HepG2 (cell line): ENCODE results near the gene QSOX2. TPM values are rescaled to one million over a fixed set of nuclear protein-coding genes. Genes with fewer than 3 reads are reported as not detected.

Experiments
- ATAC-seq: fragments of 200-7000 bp; cut with Tn5 transposase; 3 replicates; pipeline ENCODE4 v1.9.1; 2020; ENCODE audit warnings: mild to moderate bottlenecking, moderate library complexity
- BruUV-seq: library from RNA; stranded (reverse); fragments of 400-500 nt; replicated peaks from 2 replicates; lab custom pipeline; 2021; lab: Mats Ljungman, UMichigan
- CTCF ChIA-PET: fragments of 300-600 bp; formaldehyde crosslinking; extraction: SDS; loops from one replicate; lab custom pipeline; 2021; ENCODE audit warnings: low total read pairs, inconsistent platforms, low intra/inter-chr PET ratio; lab: Yijun Ruan, JAX
- POLR2A ChIA-PET: fragments of 350-600 bp; sonication (Branson Sonifier 250); formaldehyde crosslinking; loops from one replicate; lab custom pipeline; 2020; ENCODE audit warnings: antibody characterized with exemption, inconsistent platforms; lab: Yijun Ruan, JAX
- DNase-seq: peaks from one replicate; pipeline ENCODE4 v3.0.0-alpha.2; 2015; ENCODE audit warnings: low spot score
- FAIRE-seq: peaks from 3 replicates; lab custom pipeline; 2011; peaks lifted over from hg19 to GRCh38; lab: Jason Lieb, UNC
- H2AFZ ChIP-seq: one replicate; pipeline ENCODE4 v1.6.1; 2011; ENCODE audit warnings: low read length, inconsistent platforms
- H3K27ac ChIP-seq: fragments of 300-600 bp; 3 replicates; pipeline ENCODE4 v1.8.0; 2011; ENCODE audit warnings: mixed run types, mild to moderate bottlenecking, mixed read lengths, low read length, inconsistent platforms; ENCODE audit not compliant: insufficient read depth; ENCODE audit errors: extremely low read length
- H3K27me3 ChIP-seq, 2 experiments: fragments of 200-600 bp in 1 of 2; 2 replicates in 1 of 2; 3 replicates in 1 of 2; pipeline versions ENCODE4 v1.6.0 to v1.8.0; 2011; ENCODE audit warnings: low read length in 2 of 2, mild to moderate bottlenecking in 2 of 2, moderate library complexity in 2 of 2, inconsistent platforms in 1 of 2; ENCODE audit not compliant: insufficient read depth in 2 of 2, control insufficient read depth in 1 of 2
- H3K36me3 ChIP-seq, 2 experiments: fragments of 200-600 bp in 1 of 2; replicated peaks in 1 of 2; 2 replicates in 1 of 2; 3 replicates in 1 of 2; pipeline versions ENCODE4 v1.5.1 to v1.8.0; 2011; ENCODE audit warnings: low read length in 2 of 2, inconsistent platforms in 1 of 2; ENCODE audit not compliant: insufficient read depth in 2 of 2, control insufficient read depth in 1 of 2
- H3K4me1 ChIP-seq: 2 replicates; pipeline ENCODE4 v1.5.1; 2012; ENCODE audit warnings: low read length, inconsistent platforms; ENCODE audit not compliant: insufficient read depth
- H3K4me2 ChIP-seq: 2 replicates; pipeline ENCODE4 v1.6.0; 2011; ENCODE audit warnings: low read depth, low read length, inconsistent platforms
- H3K4me3 ChIP-seq, 3 experiments: fragments of 200-600 bp in 1 of 3; sonication (generic), shearing (Covaris generic) in 1 of 3; replicated peaks in 1 of 3; 2 replicates each; pipeline ENCODE4 v1.5.1; 2011 to 2016; ENCODE audit warnings: low read length in 3 of 3, inconsistent platforms in 2 of 3, low read depth in 2 of 3, mild to moderate bottlenecking in 2 of 3, control low read depth in 1 of 3, mixed read lengths in 1 of 3; ENCODE audit not compliant: insufficient read depth in 1 of 3
- H3K79me2 ChIP-seq: one replicate; pipeline ENCODE4 v1.6.1; 2011; ENCODE audit warnings: low read length, inconsistent platforms; ENCODE audit not compliant: insufficient read depth
- H3K9ac ChIP-seq: 2 replicates; pipeline ENCODE4 v1.6.0; 2011; ENCODE audit warnings: mild to moderate bottlenecking, low read depth, low read length, inconsistent platforms; ENCODE audit not compliant: insufficient read depth
- H3K9me3 ChIP-seq: 2 replicates; pipeline ENCODE4 v1.5.1; 2012; ENCODE audit warnings: mild to moderate bottlenecking, low read length
- H4K20me1 ChIP-seq: 2 replicates; pipeline ENCODE4 v1.6.0; 2011; ENCODE audit warnings: inconsistent platforms, mild to moderate bottlenecking, low read length, moderate library complexity; ENCODE audit not compliant: insufficient read depth
- FLYWCH1 ChIP-seq: sonication (generic); formaldehyde crosslinking; IDR thresholded peaks from 2 replicates; pipeline ENCODE4 v1.8.1; 2023; ENCODE audit warnings: mild to moderate bottlenecking, missing genetic modification reagents
- GATAD2A ChIP-seq: IDR thresholded peaks from 2 replicates; pipeline ENCODE4 v1.6.1; 2016
- HMG20B ChIP-seq: conservative IDR thresholded peaks from 2 replicates; pipeline ENCODE4 v1.6.1; 2016; ENCODE audit warnings: missing genetic modification reagents, missing compliant biosample characterization
- KDM2A ChIP-seq: sonication (generic); formaldehyde crosslinking; IDR thresholded peaks from 2 replicates; pipeline ENCODE4 v1.4.0; 2020; ENCODE audit warnings: low read depth, missing genetic modification reagents, borderline replicate concordance
- MED1 ChIP-seq: sonication (generic); formaldehyde crosslinking; IDR thresholded peaks from 2 replicates; pipeline ENCODE4 v1.4.0; 2020; ENCODE audit warnings: missing genetic modification reagents
- PHF20 ChIP-seq: sonication (generic); formaldehyde crosslinking; IDR thresholded peaks from 2 replicates; pipeline ENCODE4 v1.5.0; 2020; ENCODE audit warnings: mild to moderate bottlenecking, missing genetic modification reagents
- ZBTB43 ChIP-seq: sonication (generic); formaldehyde crosslinking; conservative IDR thresholded peaks from 2 replicates; pipeline ENCODE4 v1.4.0; 2020; ENCODE audit warnings: missing genetic modification reagents
- ZNF337 ChIP-seq: sonication (generic); formaldehyde crosslinking; IDR thresholded peaks from 2 replicates; pipeline ENCODE4 v1.5.1; 2020; ENCODE audit warnings: missing genetic modification reagents, low read depth, mild to moderate bottlenecking, borderline replicate concordance
- ZNF629 ChIP-seq: sonication (generic); formaldehyde crosslinking; conservative IDR thresholded peaks from 2 replicates; pipeline ENCODE4 v1.5.0; 2020; ENCODE audit warnings: missing genetic modification reagents
- ZNF773 ChIP-seq: sonication (generic); formaldehyde crosslinking; IDR thresholded peaks from 2 replicates; pipeline ENCODE4 v1.4.0; 2020; ENCODE audit warnings: missing genetic modification reagents, borderline replicate concordance
- whole genome bisulfite sequencing: methylation state at CpG from one replicate; pipeline ENCODE4 v1.1.6; 2017; ENCODE audit warnings: low lambda C conversion rate; 5-methylcytosine and 5-hydroxymethylcytosine counted together
- in situ Hi-C: cut with HindIII; loops from 2 replicates; pipeline ENCODE4 v1.10.0; 2017; ENCODE audit warnings: low pct_unique_long_range_greater_than_20kb; ENCODE audit not compliant: extremely low pct_ligation_motif_present
- intact Hi-C: fragments of 100-400 bp; cut with micrococcal nuclease; formaldehyde crosslinking; loops from one replicate; pipeline ENCODE4 v1.10.0; 2022; ENCODE audit not compliant: unreplicated experiment
- polyA plus RNA-seq, 8 experiments: library from polyadenylated mRNA; depleted of rRNA in 3 of 8; stranded (reverse) in 7 of 8; unstranded in 1 of 8; fragments of >200 nt; fragmentation: Illumina TruSeq in 4 of 8; extraction: Trizol in 4 of 8; gene quantifications; 2 replicates each; pipeline versions ENCODE4 v1.2.1 to v1.2.3, GENCODE V29; 2011 to 2016; ENCODE audit warnings: low read depth in 4 of 8, missing spikeins in 1 of 8, mixed read lengths in 1 of 8; ENCODE audit not compliant: insufficient read depth in 1 of 8
- total RNA-seq, 5 experiments: library from RNA; depleted of rRNA; stranded (reverse); fragments of >200 nt; fragmentation: Illumina TruSeq; extraction: Trizol; gene quantifications; 2 replicates each; pipeline ENCODE4 v1.2.3, GENCODE V29; 2016; ENCODE audit warnings: low read depth in 1 of 5

Gene QSOX2
- total and polyA plus RNA-seq, 2 of the 13 experiments (the other 11 are each of a cell fraction or from before 2014, with no cell fraction given) = 27.1 to 42.1 TPM

- 0 out of 2 replicates have a peak, but pooled peaks cover 2% of the 10 kb centered on the region for H4K20me1 ChIP-seq
- H3K9ac ChIP-seq = no peak overlapping the region
- no peak for DNase-seq
- 67% methylated on average over 1 of the region's 9 CpGs for WGBS
- no peaks in the 10 kb centered on the region for H3K9me3 ChIP-seq
- peaks cover 15 to 82% of the 10 kb centered on the region in 2 experiments; a peak in 4 of 5 replicates for H3K27me3 ChIP-seq
- no peaks in the 10 kb centered on the region for H3K79me2 ChIP-seq
- BruUV-seq = no TSS peak
- no peak overlapping the region for H3K4me3 ChIP-seq
- CTCF ChIA-PET = no interaction called here
- H3K27ac ChIP-seq = no peak overlapping the region
- in situ Hi-C loops = no loop called here
- no peak for TF ChIP-seq ZNF773 (CRISPR knock-in tag)
- TF ChIP-seq HMG20B (CRISPR knock-in tag) = no peak
- no peak for TF ChIP-seq PHF20 (CRISPR knock-in tag)
- TF ChIP-seq FLYWCH1 (CRISPR knock-in tag) = no peak
- TF ChIP-seq ZNF629 (CRISPR knock-in tag) = no peak
- TF ChIP-seq KDM2A (CRISPR knock-in tag) = no peak
- no peak for TF ChIP-seq GATAD2A (CRISPR knock-in tag)
- no peak for TF ChIP-seq ZNF337 (CRISPR knock-in tag)
- no peak for TF ChIP-seq MED1 (CRISPR knock-in tag)
- no peak for TF ChIP-seq ZBTB43 (CRISPR knock-in tag)
- TF ChIP-seq, all 625 proteins: peak for 0
- no peak for ATAC-seq
- Histone ChIP-seq H2AFZ (no peak overlapping the region), H3K4me2 (no peak overlapping the region), H3K4me1 (no peaks in the 10 kb centered on the region), H3K36me3 (no peaks in the 10 kb centered on the region)
- POLR2A ChIA-PET = interaction anchor here (0.6 kb wide), 1 partner anchor 1030 kb away, joined by 3 read pairs; no protein-coding TSS in a partner anchor
- FAIRE-seq = no peak
- intact Hi-C loops = no loop called here
These were observed 32.6 kb upstream of the QSOX2 start for GRCh38 chr9:136278221-136278620.
